CD4-positive, alpha-beta T cell treated with Interleukin-4 for 4 hours (primary cell): ENCODE measurements around the gene SEZ6L2.
A peak's percentile ranks its signal among the peaks of the same experiment; 100 is the strongest.
"Not testable (repeated sequence)": the region's sequence is repeated elsewhere in the genome, so short reads cannot be mapped to it uniquely, and the experiment has no call there.

Experiments used
- DNase-seq: peaks from one replicate; pipeline ENCODE4 v3.0.0-alpha.2; 2020

The SEZ6L2 gene

GRCh38 chr16:29909851-29910250, 10.5 kb upstream of the SEZ6L2 start:
- DNase-seq, result not testable (repeated sequence)

GRCh38 chr16:29909391-29909790, 10.0 kb upstream of the SEZ6L2 start:
- no peak for DNase-seq

- no peak for DNase-seq
Observed at GRCh38 chr16:29908719-29909220, 9.4 kb upstream of the SEZ6L2 start.

- no peak for DNase-seq
Observed at GRCh38 chr16:29907973-29908372, 8.6 kb upstream of the SEZ6L2 start.

GRCh38 chr16:29906520-29907244, 7.3 kb upstream of the SEZ6L2 start:
- no peak for DNase-seq

- no peak for DNase-seq
Observed at GRCh38 chr16:29905668-29906067, 6.3 kb upstream of the SEZ6L2 start.

- DNase-seq, result no peak
Observed at GRCh38 chr16:29904947-29905346, 5.6 kb upstream of the SEZ6L2 start.

GRCh38 chr16:29903590-29903989, 4.2 kb upstream of the SEZ6L2 start:
- no peak for DNase-seq

- DNase-seq, result no peak
Observed at GRCh38 chr16:29901607-29901945, 2.2 kb upstream of the SEZ6L2 start.

GRCh38 chr16:29900888-29901606, 1.7 kb upstream of the SEZ6L2 start:
- no peak for DNase-seq

GRCh38 chr16:29900102-29900887, 945 bp upstream of the SEZ6L2 start, which contains the start of gene ASPHD1:
Gene ASPHD1, plus strand, starts transcription at chr16:29900488. Its CDS starts 484 bp downstream, at chr16:29900972.
- peak; percentile 38 for DNase-seq

GRCh38 chr16:29898804-29899515, 390 bp downstream of the SEZ6L2 start:
- DNase-seq, result no peak

- DNase-seq, result no peak
Observed at GRCh38 chr16:29898135-29898803, 1.1 kb downstream of the SEZ6L2 start.

- no peak for DNase-seq
Observed at GRCh38 chr16:29897333-29897732, 2.0 kb downstream of the SEZ6L2 start.

GRCh38 chr16:29896841-29897240, 2.5 kb downstream of the SEZ6L2 start:
- no peak for DNase-seq

- DNase-seq, result no peak
Observed at GRCh38 chr16:29894352-29894751, 5.0 kb downstream of the SEZ6L2 start.

- no peak for DNase-seq
Observed at GRCh38 chr16:29893553-29893952, 5.8 kb downstream of the SEZ6L2 start.

- no peak for DNase-seq
Observed at GRCh38 chr16:29892458-29892813, 6.9 kb downstream of the SEZ6L2 start.

- no peak for DNase-seq
Observed at GRCh38 chr16:29891525-29892457, 7.6 kb downstream of the SEZ6L2 start.

GRCh38 chr16:29889372-29889771, 10.0 kb downstream of the SEZ6L2 start:
- not testable (repeated sequence) for DNase-seq

- DNase-seq, result no peak
Observed at GRCh38 chr16:29883987-29884386, 15.4 kb downstream of the SEZ6L2 start.
